ENCODE data around the gene CHRNA9. TPM values are rescaled to one million over a fixed set of nuclear protein-coding genes. Genes with fewer than 3 reads are reported as not detected.

Gene CHRNA9
- total and polyA plus RNA-seq, 4 donors, result 0.10 to 0.19 (median 0.17) TPM; not detected in 1

DNA sequence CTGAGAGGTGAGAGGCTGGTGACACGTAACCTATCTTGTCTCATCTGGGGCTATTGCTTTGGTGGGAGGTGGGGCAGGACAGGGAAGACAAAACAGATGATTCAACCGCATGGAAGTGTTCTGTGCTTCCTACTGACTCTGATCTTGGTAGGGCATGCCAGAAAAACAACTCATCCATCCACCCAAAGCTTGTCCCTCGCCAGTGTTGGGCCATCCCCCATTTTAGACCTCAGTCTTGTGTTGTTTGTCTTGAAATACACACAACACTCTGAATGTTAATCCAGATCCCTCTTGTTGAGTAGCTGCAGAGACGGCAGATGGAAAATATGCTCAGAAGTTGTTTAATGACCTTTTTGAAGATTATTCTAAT lies 377 bp downstream of the CHRNA9 start:
- H3K4me1 ChIP-seq (ENCODE audit: control insufficient read depth, insufficient read depth, low read length), result no peaks in the 10 kb centered on the region
- no peaks in the 10 kb centered on the region for H3K27me3 ChIP-seq (ENCODE audit: control insufficient read depth, insufficient read depth, low read length)
- no peak overlapping the region for H3K4me3 ChIP-seq (ENCODE audit: low read depth, low read length)
- DNase-seq (ENCODE audit: low read depth in 4 of 6, low spot score in 6 of 6), result no peak
- H3K36me3 ChIP-seq (ENCODE audit: control insufficient read depth, insufficient read depth, low read length), result no peaks in the 10 kb centered on the region
- H3K9me3 ChIP-seq (ENCODE audit: control insufficient read depth, insufficient read depth, low read length), result no peaks in the 10 kb centered on the region
- WGBS (ENCODE audit: insufficient coverage), result 93% methylated on average over 3 of the region's 4 CpGs
- H3K27ac ChIP-seq (ENCODE audit: low read depth, low read length), result no peak overlapping the region

DNA sequence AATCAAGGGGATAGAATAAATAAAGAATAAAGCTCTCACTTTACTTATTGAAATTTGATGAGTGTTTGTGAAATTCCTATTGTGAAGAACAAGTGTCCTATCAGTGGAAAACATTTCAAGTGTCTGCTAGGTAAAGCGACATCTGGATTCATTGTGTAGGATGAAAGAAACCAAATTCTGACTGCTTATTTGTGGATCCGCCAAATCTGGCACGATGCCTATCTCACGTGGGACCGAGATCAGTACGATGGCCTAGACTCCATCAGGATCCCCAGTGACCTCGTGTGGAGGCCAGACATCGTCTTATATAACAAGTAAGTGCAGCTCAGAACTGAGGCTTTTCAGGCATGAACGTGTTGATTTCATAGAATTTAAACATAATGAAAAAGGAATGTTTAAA lies 1.9 kb downstream of the CHRNA9 start:
- H3K36me3 ChIP-seq (ENCODE audit: control insufficient read depth, insufficient read depth, low read length), result no peaks in the 10 kb centered on the region
- 95% methylated on average over 8 of the region's 9 CpGs for WGBS (ENCODE audit: insufficient coverage)
- no peaks in the 10 kb centered on the region for H3K27me3 ChIP-seq (ENCODE audit: control insufficient read depth, insufficient read depth, low read length)
- no peaks in the 10 kb centered on the region for H3K9me3 ChIP-seq (ENCODE audit: control insufficient read depth, insufficient read depth, low read length)
- no peak overlapping the region for H3K27ac ChIP-seq (ENCODE audit: low read depth, low read length)
- H3K4me3 ChIP-seq (ENCODE audit: low read depth, low read length), result no peak overlapping the region
- no peaks in the 10 kb centered on the region for H3K4me1 ChIP-seq (ENCODE audit: control insufficient read depth, insufficient read depth, low read length)
- peak in 1 of 6 donors; percentile 22 for DNase-seq (ENCODE audit: low read depth in 4 of 6, low spot score in 6 of 6)

DNA sequence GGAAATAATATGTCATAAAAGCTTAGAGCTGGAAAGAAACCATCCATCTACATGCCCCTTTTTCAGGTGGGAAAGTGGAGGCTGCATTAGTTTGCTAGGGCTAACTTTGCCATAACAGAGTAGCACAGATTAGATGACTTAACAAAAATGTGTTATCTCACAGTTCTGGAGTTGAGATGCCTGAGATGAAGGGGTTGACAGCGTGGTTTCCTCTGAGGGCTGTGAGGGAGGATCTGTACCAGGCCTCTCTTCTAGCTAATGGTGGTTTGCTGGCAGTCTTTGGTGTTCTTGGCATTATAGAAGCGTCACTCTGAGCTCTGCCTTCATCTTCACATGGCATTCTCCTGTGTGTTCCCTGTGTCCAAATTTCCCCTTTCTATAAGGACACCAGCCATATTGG lies 2.4 kb downstream of the CHRNA9 start:
- WGBS (ENCODE audit: insufficient coverage), result 100% methylated on average over 1 of the region's 2 CpGs
- no peaks in the 10 kb centered on the region for H3K36me3 ChIP-seq (ENCODE audit: control insufficient read depth, insufficient read depth, low read length)
- H3K27ac ChIP-seq (ENCODE audit: low read depth, low read length), result no peak overlapping the region
- DNase-seq (ENCODE audit: low read depth in 4 of 6, low spot score in 6 of 6), result no peak
- H3K4me1 ChIP-seq (ENCODE audit: control insufficient read depth, insufficient read depth, low read length), result no peaks in the 10 kb centered on the region
- no peaks in the 10 kb centered on the region for H3K9me3 ChIP-seq (ENCODE audit: control insufficient read depth, insufficient read depth, low read length)
- H3K27me3 ChIP-seq (ENCODE audit: control insufficient read depth, insufficient read depth, low read length), result no peaks in the 10 kb centered on the region
- H3K4me3 ChIP-seq (ENCODE audit: low read depth, low read length), result no peak overlapping the region

DNA sequence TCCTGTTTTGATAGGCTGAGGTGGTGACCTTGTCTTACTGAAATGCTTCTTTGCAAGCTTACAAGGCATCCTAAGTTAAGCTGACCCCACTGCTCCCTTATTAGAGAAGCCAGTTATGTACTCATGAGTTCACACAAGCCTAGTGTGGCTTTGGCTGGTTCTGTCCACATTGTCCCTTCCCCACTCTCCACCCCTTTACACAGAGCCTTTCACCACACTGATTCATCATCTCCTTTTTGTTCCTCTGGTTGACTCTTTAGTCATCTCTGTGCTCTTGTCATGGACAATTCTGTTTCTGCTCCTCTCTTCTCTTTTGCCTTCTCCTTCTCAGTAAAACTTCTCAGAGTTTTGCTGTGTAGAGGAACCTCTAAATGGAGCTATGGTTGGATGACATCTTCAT lies 4.9 kb downstream of the CHRNA9 start:
- Histone ChIP-seq H3K9me3 (ENCODE audit: control insufficient read depth, insufficient read depth, low read length) (no peaks in the 10 kb centered on the region), H3K4me3 (ENCODE audit: low read depth, low read length) (no peak overlapping the region), H3K36me3 (ENCODE audit: control insufficient read depth, insufficient read depth, low read length) (no peaks in the 10 kb centered on the region), H3K4me1 (ENCODE audit: control insufficient read depth, insufficient read depth, low read length) (no peaks in the 10 kb centered on the region), H3K27ac (ENCODE audit: low read depth, low read length) (no peak overlapping the region), H3K27me3 (ENCODE audit: control insufficient read depth, insufficient read depth, low read length) (no peaks in the 10 kb centered on the region)
- DNase-seq (ENCODE audit: low read depth in 4 of 6, low spot score in 6 of 6), result no peak

DNA sequence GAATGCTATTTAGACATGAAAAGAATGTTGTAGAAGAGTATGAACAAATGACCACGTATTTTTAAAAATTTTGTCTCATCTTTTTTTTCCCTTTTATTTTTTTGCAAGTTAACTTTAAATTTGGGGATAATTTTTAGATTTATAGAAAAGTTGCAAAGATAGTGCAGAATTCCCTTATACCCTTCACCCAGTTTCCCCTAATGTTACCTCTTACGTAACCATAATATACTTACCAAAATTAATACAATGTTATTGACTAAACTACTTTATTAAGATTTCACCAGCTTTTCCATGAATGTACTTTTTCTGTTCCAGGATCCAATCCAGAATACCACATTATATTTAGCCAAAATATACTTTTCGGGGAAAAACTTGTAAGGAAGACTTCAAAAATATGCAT lies 12.3 kb downstream of the CHRNA9 start:
- no CpG with 5 or more reads among the region's 3 CpGs for WGBS (ENCODE audit: insufficient coverage)
- Histone ChIP-seq H3K4me1 (ENCODE audit: control insufficient read depth, insufficient read depth, low read length) (no peaks in the 10 kb centered on the region), H3K27me3 (ENCODE audit: control insufficient read depth, insufficient read depth, low read length) (no peaks in the 10 kb centered on the region), H3K36me3 (ENCODE audit: control insufficient read depth, insufficient read depth, low read length) (no peaks in the 10 kb centered on the region), H3K4me3 (ENCODE audit: low read depth, low read length) (no peak overlapping the region), H3K27ac (ENCODE audit: low read depth, low read length) (no peak overlapping the region), H3K9me3 (ENCODE audit: control insufficient read depth, insufficient read depth, low read length) (no peaks in the 10 kb centered on the region)
- DNase-seq (ENCODE audit: low read depth in 4 of 6, low spot score in 6 of 6), result no peak

DNA sequence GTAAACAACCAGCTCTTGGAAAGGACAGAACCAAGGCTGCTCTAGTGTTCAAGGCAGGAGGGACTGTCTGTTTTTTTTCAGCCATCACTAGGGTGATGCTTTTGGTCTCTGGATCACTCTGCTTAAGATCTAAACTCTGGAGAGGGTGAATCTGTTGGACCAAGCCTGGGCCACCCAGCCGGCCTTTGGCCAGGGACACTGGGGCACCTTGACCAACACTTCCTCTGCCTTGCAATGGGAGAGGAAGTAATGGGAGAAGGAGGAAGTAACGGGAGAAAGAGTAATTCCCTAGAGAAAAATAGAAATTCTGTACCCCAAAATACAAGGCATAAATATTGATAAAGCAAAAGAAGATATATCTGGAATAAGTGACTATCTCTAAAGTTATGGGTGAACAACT lies 12.9 kb downstream of the CHRNA9 start:
- no peak for DNase-seq (ENCODE audit: low read depth in 4 of 6, low spot score in 6 of 6)
- Histone ChIP-seq H3K27ac (ENCODE audit: low read depth, low read length) (no peak overlapping the region), H3K4me3 (ENCODE audit: low read depth, low read length) (no peak overlapping the region), H3K9me3 (ENCODE audit: control insufficient read depth, insufficient read depth, low read length) (no peaks in the 10 kb centered on the region), H3K36me3 (ENCODE audit: control insufficient read depth, insufficient read depth, low read length) (no peaks in the 10 kb centered on the region), H3K27me3 (ENCODE audit: control insufficient read depth, insufficient read depth, low read length) (no peaks in the 10 kb centered on the region), H3K4me1 (ENCODE audit: control insufficient read depth, insufficient read depth, low read length) (no peaks in the 10 kb centered on the region)
- WGBS (ENCODE audit: insufficient coverage), result no CpG with 5 or more reads among the region's 2 CpGs

DNA sequence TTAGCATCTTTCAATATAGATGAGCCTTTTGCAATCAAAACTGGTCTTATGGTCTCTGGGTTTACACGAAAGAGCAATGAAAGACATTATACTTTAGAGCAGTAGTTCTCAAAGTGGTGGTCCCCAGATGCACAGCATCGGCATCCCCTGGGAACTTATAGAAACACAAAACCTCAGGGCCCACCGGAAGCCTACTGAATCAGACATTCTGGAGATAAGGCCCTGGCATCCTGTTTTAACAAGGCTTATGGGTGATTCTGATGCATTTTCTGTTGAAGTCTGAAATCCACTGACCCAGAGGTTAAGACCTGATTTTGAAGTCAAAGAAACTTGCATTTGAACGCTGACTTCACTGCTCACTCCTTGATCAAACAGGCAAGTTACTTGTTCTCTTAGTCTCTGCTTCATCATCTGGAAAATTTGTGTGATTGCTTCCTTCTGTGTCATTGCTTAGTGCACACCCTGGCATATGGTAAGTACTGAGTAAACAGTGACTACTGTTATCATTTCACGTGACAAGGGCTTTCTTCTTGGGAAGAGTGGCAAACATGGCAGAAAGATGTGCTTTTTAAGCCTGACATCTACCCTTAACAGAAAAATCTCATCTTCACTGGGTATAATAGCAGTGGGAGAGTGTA lies 14.5 kb downstream of the CHRNA9 start:
- H3K9me3 ChIP-seq (ENCODE audit: control insufficient read depth, insufficient read depth, low read length), result no peaks in the 10 kb centered on the region
- 47% methylated on average over 4 of the region's 5 CpGs for WGBS (ENCODE audit: insufficient coverage)

DNA sequence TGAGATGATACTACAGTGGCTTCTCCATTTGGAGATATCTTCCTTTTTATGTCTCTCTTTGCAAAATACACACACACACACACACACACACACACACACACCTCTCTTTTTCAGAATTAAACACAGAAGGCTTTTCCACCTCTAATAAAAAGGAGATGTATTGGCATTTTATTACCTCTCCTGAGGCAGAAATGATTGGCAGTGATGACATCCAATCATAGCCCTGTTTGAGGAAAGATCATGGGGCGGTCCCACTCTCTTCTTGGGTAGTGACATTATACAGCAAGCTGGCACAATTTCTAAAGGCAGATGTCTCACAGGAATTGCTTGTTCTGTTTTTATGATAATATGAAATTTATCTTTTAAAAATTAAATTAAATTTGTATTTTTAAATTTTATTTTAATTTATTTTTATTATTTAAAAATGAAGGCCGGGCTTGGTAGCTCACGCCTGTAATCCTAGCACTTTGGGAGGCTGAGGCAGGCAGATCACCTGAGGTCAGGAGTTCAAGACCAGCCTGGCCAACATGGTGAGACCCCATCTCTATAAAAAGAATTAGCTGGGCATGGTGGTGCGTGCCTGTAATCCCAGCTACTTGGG lies 15.6 kb downstream of the CHRNA9 start:
- Histone ChIP-seq H3K27me3 (ENCODE audit: control insufficient read depth, insufficient read depth, low read length) (no peaks in the 10 kb centered on the region), H3K4me3 (ENCODE audit: low read depth, low read length) (no peak overlapping the region), H3K36me3 (ENCODE audit: control insufficient read depth, insufficient read depth, low read length) (no peaks in the 10 kb centered on the region), H3K9me3 (ENCODE audit: control insufficient read depth, insufficient read depth, low read length) (no peaks in the 10 kb centered on the region), H3K4me1 (ENCODE audit: control insufficient read depth, insufficient read depth, low read length) (no peaks in the 10 kb centered on the region), H3K27ac (ENCODE audit: low read depth, low read length) (no peak overlapping the region)
- DNase-seq (ENCODE audit: low read depth in 4 of 6, low spot score in 6 of 6), result no peak
- 93% methylated on average over 2 of the region's 4 CpGs for WGBS (ENCODE audit: insufficient coverage)

More for the DNA sequence above, 14.5 kb downstream of the CHRNA9 start:
- Histone ChIP-seq H3K4me3 (ENCODE audit: low read depth, low read length) (no peak overlapping the region), H3K4me1 (ENCODE audit: control insufficient read depth, insufficient read depth, low read length) (no peaks in the 10 kb centered on the region), H3K36me3 (ENCODE audit: control insufficient read depth, insufficient read depth, low read length) (no peaks in the 10 kb centered on the region), H3K27me3 (ENCODE audit: control insufficient read depth, insufficient read depth, low read length) (no peaks in the 10 kb centered on the region), H3K27ac (ENCODE audit: low read depth, low read length) (no peak overlapping the region)
- peak in 1 of 6 donors; percentile 9 for DNase-seq (ENCODE audit: low read depth in 4 of 6, low spot score in 6 of 6)

DNA sequence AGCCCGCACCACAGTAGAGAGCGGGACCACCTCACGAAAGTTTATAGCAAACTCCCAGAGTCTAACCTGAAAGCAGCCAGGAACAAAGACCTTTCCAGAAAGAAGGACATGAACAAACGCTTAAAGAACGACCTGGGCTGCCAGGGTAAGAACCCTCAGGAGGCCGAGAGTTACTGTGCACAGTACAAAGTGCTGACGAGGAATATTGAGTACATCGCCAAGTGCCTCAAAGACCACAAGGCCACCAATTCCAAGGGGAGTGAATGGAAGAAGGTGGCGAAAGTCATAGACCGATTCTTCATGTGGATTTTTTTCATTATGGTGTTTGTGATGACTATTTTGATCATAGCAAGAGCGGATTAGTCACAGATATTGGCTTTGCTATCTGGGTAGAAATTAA lies 19.0 kb downstream of the CHRNA9 start:
- H3K4me3 ChIP-seq (ENCODE audit: low read depth, low read length), result no peak overlapping the region
- no peak overlapping the region for H3K27ac ChIP-seq (ENCODE audit: low read depth, low read length)
- no peaks in the 10 kb centered on the region for H3K9me3 ChIP-seq (ENCODE audit: control insufficient read depth, insufficient read depth, low read length)
- 94% methylated on average over 8 of the region's 11 CpGs for WGBS (ENCODE audit: insufficient coverage)
- H3K27me3 ChIP-seq (ENCODE audit: control insufficient read depth, insufficient read depth, low read length), result no peaks in the 10 kb centered on the region
- H3K4me1 ChIP-seq (ENCODE audit: control insufficient read depth, insufficient read depth, low read length), result no peaks in the 10 kb centered on the region
- H3K36me3 ChIP-seq (ENCODE audit: control insufficient read depth, insufficient read depth, low read length), result no peaks in the 10 kb centered on the region
- DNase-seq (ENCODE audit: low read depth in 4 of 6, low spot score in 6 of 6), result no peak

DNA sequence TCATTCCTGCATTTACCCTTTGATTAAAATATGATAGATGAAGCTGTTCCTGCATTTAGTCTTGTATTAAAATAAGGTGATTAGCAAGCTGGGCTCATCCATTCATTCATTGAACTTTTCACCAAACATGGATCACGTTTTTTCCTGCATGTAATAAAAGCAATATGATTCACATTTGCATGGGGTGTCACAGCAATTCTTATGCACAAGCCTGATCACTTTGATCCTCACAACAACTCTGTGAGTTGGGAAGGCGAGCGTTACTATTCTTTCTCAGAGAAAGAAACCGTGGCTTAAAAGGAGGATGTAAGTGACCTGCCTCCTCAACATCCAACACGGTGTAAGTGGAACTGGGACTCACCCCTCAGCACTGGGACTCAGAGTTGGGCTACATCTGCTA lies 20.0 kb downstream of the CHRNA9 start:
- H3K36me3 ChIP-seq (ENCODE audit: control insufficient read depth, insufficient read depth, low read length), result no peaks in the 10 kb centered on the region
- DNase-seq (ENCODE audit: low read depth in 4 of 6, low spot score in 6 of 6), result no peak
- H3K27me3 ChIP-seq (ENCODE audit: control insufficient read depth, insufficient read depth, low read length), result no peaks in the 10 kb centered on the region
- no peaks in the 10 kb centered on the region for H3K4me1 ChIP-seq (ENCODE audit: control insufficient read depth, insufficient read depth, low read length)
- no peaks in the 10 kb centered on the region for H3K9me3 ChIP-seq (ENCODE audit: control insufficient read depth, insufficient read depth, low read length)
- WGBS (ENCODE audit: insufficient coverage), result 20% methylated on average over 1 of the region's 5 CpGs
- H3K27ac ChIP-seq (ENCODE audit: low read depth, low read length), result no peak overlapping the region
- no peak overlapping the region for H3K4me3 ChIP-seq (ENCODE audit: low read depth, low read length)
